ENCODE measurements around the gene ABCB8.

Gene ABCB8

DNA sequence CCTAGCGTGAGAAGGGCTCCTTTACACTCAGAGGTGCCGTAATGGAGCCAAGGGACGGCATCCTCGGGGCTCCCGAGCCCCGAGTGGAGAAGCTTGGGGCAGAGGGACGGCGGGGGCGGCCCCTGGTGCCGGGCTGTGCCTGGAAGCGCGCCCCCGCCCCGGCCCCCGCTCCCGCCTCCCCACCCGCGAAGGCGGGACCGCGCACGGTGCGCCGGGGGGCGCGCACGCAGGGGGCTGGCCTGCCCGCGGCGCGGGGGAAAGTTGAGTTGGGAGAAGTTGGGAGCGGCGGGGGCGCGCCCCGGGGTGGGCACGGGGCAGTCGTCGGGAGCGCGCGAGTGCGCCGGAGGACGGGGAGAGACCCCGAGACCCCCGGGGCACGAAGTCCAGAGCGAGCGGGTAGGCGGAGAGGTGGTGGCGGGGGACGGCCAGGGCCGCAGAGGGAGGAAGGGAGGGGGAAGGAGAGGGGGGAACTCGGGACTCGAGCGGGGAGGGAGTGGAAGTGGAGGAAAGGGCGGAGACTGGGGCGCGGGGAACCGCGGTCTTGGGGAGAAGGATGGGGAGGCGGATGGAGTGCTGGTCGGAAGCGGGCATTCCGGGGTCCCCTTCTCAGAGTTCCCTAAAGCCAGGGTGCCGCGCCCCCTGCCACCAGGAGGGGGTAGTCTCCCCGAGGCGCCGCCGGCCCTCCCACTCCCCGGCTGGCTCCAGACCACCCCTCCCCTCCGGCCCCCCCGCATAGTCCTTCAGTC is 31.3 kb downstream of the ABCB8 start, which contains the start of gene SLC4A2:
Gene SLC4A2 (plus strand): TSS at position 223 of the 746 bp plus-strand sequence. CDS start 2,399 bp downstream, outside the sequence.
- peak; percentile 81 for DNase-seq (ENCODE audit: low spot score)
- CTCF ChIA-PET: interaction anchor here (0.6 kb wide), 1 partner anchor 15 kb away, joined by 3 read pairs; no protein-coding TSS in a partner anchor
- TF ChIP-seq, protein P1, sequence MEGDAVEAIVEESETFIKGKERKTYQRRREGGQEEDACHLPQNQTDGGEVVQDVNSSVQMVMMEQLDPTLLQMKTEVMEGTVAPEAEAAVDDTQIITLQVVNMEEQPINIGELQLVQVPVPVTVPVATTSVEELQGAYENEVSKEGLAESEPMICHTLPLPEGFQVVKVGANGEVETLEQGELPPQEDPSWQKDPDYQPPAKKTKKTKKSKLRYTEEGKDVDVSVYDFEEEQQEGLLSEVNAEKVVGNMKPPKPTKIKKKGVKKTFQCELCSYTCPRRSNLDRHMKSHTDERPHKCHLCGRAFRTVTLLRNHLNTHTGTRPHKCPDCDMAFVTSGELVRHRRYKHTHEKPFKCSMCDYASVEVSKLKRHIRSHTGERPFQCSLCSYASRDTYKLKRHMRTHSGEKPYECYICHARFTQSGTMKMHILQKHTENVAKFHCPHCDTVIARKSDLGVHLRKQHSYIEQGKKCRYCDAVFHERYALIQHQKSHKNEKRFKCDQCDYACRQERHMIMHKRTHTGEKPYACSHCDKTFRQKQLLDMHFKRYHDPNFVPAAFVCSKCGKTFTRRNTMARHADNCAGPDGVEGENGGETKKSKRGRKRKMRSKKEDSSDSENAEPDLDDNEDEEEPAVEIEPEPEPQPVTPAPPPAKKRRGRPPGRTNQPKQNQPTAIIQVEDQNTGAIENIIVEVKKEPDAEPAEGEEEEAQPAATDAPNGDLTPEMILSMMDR (conservative IDR thresholded peaks at IDR 0.05; ENCODE audit: low read depth): peak; percentile 63
- POLR2A ChIA-PET (ENCODE audit: low non-redundant PET): no interaction called here
- peak within 1 kb of the TSS; percentile 96 for H3K27ac ChIP-seq

- peak overlapping the region; percentile 96 for H3K27ac ChIP-seq
- TF ChIP-seq, protein P1 (conservative IDR thresholded peaks at IDR 0.05; ENCODE audit: low read depth): peak; percentile 3
- ChIA-PET CTCF (no interaction called here), POLR2A (ENCODE audit: low non-redundant PET) (no interaction called here)
- peak; percentile 13 for DNase-seq (ENCODE audit: low spot score)
Observed at GRCh38 chr7:151060113-151060415, 31.8 kb downstream of the ABCB8 start.

DNA sequence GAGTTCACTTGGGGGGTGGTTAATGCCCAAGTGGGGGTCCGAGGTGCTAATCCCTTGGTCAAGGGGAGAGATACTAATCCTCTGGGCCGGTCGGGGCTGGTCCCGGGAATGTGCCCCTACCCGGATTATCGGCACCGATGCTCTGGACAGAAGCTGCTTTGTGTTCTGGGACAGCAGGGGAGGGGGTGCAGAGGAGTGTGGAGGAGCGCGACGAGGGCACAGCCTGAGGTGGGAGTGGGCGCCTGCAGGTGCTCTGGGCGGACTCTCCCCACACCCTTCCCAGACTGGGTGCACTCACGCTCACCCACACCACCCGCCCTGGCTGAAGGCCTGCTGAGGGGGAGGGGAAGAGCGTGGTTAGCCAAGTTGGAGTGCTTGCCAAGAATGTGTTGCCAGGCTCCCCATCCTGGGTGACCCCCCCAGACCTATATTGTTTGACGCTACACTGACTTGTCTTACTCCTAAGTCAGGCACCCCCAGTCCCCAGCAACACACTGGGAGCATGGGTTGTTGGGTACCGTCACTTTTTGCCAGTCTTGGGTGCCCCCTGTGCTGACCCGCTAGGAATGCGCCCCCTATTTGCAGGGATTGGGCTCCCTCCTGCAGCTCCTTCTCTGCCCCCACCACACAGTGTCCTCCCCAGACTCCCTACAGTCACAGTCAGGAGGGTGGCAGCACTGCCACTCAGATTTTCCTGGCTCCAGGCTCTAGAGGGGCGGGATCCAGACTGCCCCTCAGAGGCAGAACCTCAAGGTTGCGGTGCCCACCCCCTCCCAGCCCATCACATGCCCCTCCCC is 32.4 kb downstream of the ABCB8 start:
- TF ChIP-seq, protein P1 (conservative IDR thresholded peaks at IDR 0.05; ENCODE audit: low read depth): no peak
- ChIA-PET POLR2A (ENCODE audit: low non-redundant PET) (interaction anchor here (0.6 kb wide), 2 partner anchors 119 to 1499 kb away, joined by 3 to 4 read pairs; no protein-coding TSS in a partner anchor), CTCF (no interaction called here)
- peak; percentile 30 for DNase-seq (ENCODE audit: low spot score)
- peak overlapping the region; percentile 96 for H3K27ac ChIP-seq

- ChIA-PET CTCF (no interaction called here), POLR2A (ENCODE audit: low non-redundant PET) (interaction anchor here (0.6 to 0.7 kb wide), 3 partner anchors 19 to 1500 kb away, joined by 3 to 4 read pairs (median 3); partner anchors contain the start of gene FASTK)
- TF ChIP-seq, protein P1 (conservative IDR thresholded peaks at IDR 0.05; ENCODE audit: low read depth): no peak
- peak overlapping the region; percentile 96 for H3K27ac ChIP-seq
- no peak for DNase-seq (ENCODE audit: low spot score)
Observed at GRCh38 chr7:151061213-151062110, 33.2 kb downstream of the ABCB8 start.

GRCh38 chr7:151062111-151062398 is 33.8 kb downstream of the ABCB8 start:
- ChIA-PET CTCF (interaction anchor here (0.6 to 0.7 kb wide), 2 partner anchors 25 to 54 kb away, joined by 3 read pairs; no protein-coding TSS in a partner anchor), POLR2A (ENCODE audit: low non-redundant PET) (interaction anchor here (0.7 to 0.9 kb wide), 2 partner anchors 19 kb away, joined by 3 read pairs; partner anchors contain the start of gene FASTK)
- TF ChIP-seq, protein P1 (conservative IDR thresholded peaks at IDR 0.05; ENCODE audit: low read depth): no peak
- peak overlapping the region; percentile 96 for H3K27ac ChIP-seq
- no peak for DNase-seq (ENCODE audit: low spot score)
